ENCODE data around the gene SLFN11. TPM values are rescaled to one million over a fixed set of nuclear protein-coding genes. Genes with fewer than 3 reads are reported as not detected.
A peak's percentile ranks its signal among the peaks of the same experiment; 100 is the strongest.

The SLFN11 gene
- total RNA-seq, 1 donor = 95.9 TPM

GRCh38 chr17:35361027-35361426 is 12.4 kb downstream of the SLFN11 start:
- TF ChIP-seq CTCF (IDR thresholded peaks at IDR 0.05; ENCODE audit: insufficient read depth, low read depth, low read length) = no peak
- no peak for DNase-seq (ENCODE audit: low read depth)

GRCh38 chr17:35359398-35359797 is 14.0 kb downstream of the SLFN11 start:
- H3K4me3 ChIP-seq (ENCODE audit: low read depth, low read length) = no peak overlapping the region
- TF ChIP-seq CTCF (IDR thresholded peaks at IDR 0.05; ENCODE audit: insufficient read depth, low read depth, low read length) = no peak
- DNase-seq (ENCODE audit: low read depth) = no peak

More at GRCh38 chr17:35361027-35361426, 12.4 kb downstream of the SLFN11 start:
- H3K4me3 ChIP-seq (ENCODE audit: low read depth, low read length) = no peak overlapping the region

GRCh38 chr17:35352284-35352683 is 21.1 kb downstream of the SLFN11 start:
- DNase-seq (ENCODE audit: low read depth) = no peak
- H3K4me3 ChIP-seq (ENCODE audit: low read depth, low read length) = no peak overlapping the region
- TF ChIP-seq CTCF (IDR thresholded peaks at IDR 0.05; ENCODE audit: insufficient read depth, low read depth, low read length) = no peak

GRCh38 chr17:35350493-35350892 is 22.9 kb downstream of the SLFN11 start:
- TF ChIP-seq CTCF (IDR thresholded peaks at IDR 0.05; ENCODE audit: insufficient read depth, low read depth, low read length) = no peak
- DNase-seq (ENCODE audit: low read depth) = no peak
- no peak overlapping the region for H3K4me3 ChIP-seq (ENCODE audit: low read depth, low read length)

- H3K4me3 ChIP-seq (ENCODE audit: low read depth, low read length) = peak overlapping the region; percentile 59
- DNase-seq (ENCODE audit: low read depth) = peak; percentile 46
- TF ChIP-seq CTCF (IDR thresholded peaks at IDR 0.05; ENCODE audit: insufficient read depth, low read depth, low read length) = no peak
These were observed 27.3 kb downstream of the SLFN11 start for GRCh38 chr17:35345926-35346771.

GRCh38 chr17:35345445-35345925 is 27.9 kb downstream of the SLFN11 start:
- no peak for DNase-seq (ENCODE audit: low read depth)
- peak overlapping the region; percentile 59 for H3K4me3 ChIP-seq (ENCODE audit: low read depth, low read length)
- no peak for TF ChIP-seq CTCF (IDR thresholded peaks at IDR 0.05; ENCODE audit: insufficient read depth, low read depth, low read length)

Measured in fibroblast of villous mesenchyme (primary cell).